ENCODE data around the gene AP3S1. TPM values are rescaled to one million over a fixed set of nuclear protein-coding genes. Genes with fewer than 3 reads are reported as not detected.
"Not testable (repeated sequence)": the region's sequence is repeated elsewhere in the genome, so short reads cannot be mapped to it uniquely, and the experiment has no call there.

The AP3S1 gene
- polyA plus RNA-seq, 10 donors: 99.7 to 168 (median 119) TPM

DNA sequence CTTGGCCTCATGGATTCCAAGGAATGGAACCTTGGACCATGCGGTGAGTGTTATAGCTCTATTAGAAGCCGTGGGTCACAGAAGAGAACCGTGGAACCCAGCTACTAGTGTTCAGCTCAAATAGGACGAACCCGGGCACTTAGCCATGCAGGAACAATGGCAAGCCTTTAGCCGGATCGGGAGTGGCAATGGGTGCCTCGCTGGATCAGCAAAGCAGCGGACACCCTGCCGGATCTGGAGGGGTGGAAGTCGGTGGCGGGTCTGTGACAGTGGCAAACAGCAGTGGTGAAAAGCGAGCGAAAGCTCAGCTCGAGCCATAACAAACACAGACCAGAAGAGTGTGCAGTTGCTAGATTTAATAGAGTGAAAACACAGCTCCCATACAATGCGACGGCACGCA, 22.9 kb upstream of the AP3S1 start:
- DNase-seq: no peak

DNA sequence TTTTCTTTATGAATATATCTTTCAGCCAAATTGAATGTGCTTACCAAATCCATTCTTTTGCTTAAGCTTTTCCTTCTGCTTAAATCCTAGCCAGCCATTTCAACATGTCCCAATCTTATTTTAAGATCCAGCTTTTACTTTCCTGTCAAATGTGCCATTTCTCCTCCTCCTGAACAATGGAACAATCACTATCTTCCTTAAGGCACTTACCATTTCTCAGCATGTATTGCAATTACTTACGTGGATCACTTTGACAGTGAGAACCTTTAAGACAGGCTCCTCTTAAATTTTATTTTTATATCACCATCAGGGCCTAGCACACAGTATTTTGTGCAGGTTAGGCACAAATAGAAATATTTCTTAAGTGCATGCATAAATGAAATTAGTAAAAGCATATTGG, 20.9 kb upstream of the AP3S1 start:
- DNase-seq: no peak

DNA sequence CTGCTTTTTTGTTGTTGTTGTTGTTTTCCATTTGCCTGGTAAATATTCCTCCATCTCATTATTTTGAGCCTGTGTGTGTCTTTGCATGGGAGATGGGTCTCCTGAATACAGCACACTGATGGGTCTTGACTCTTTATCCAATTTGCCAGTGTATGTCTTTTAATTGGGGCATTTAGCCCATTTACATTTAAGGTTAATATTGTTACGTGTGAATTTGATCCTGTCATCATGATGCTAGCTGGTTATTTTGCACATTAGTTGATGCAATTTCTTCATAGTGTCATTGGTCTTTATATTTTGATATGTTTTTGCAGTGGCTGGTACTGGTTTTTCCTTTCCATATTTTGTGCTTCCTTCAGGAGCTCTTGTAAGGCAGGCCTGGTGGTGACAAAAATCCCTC, 16.8 kb upstream of the AP3S1 start:
- not testable (repeated sequence) for DNase-seq

DNA sequence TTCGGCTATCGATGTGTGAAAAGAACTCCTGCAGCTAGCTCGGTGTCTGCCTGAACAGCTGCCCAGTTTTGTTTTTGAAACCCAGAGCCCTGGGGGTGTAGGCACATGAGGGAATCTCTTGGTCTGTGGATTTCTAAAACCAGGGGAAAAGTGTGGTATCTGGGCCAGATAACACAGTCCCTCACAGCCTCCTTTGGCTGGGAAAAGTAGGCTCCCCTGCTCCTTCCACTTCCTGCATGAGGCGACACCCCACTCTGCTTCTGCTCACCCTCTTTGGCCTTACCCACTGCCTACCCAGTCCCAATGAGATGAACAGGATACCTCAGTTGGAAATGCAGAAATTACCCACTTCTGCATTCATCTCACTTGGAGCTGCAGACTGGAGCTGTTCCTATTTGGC, 15.8 kb upstream of the AP3S1 start:
- DNase-seq: no peak

DNA sequence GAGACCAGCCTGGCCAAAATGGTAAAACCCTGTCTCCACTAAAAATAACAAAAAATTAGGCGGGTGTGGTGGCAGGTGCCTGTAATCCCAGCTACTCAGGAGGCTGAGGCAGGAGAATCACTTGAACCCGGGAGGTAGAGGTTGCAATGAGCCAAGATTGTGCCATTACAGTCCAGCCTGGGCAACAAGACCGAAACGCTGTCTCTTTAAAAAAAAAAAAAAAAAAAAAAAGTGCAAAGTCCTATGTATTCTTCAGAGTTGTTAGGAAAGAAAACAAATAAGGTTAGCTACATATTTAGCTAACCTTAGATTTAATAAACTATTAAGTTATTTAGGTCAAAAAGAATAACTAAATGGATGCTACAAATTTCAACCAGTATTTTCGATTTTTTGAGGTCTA, 11.8 kb upstream of the AP3S1 start:
- no peak for DNase-seq

DNA sequence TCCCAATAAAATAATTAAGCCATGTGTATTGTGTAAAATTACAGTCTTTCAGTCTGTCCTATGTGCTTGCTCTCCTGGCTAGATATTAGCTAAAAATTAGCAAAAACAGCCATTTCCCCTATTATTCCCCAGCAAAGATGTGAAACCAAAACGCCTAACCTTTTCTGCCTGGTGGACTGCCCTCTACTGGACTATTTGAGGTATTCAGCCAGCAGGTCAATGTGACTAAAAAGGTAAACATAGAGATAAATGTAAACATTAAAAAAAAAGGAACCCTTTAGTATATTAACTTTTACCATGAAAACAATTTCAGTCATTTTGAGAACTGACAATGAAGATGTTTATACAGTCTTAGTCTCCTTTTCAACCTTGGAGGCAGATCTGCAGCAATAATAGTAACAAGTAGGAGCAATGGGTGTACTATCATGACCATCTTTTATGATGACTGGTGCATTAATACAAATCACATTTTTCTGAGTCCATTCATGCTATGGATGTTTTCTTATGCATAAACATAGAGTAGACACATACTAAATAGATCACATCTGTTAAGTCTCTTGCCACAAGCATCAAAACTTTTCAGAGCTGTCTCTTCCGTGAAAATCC, 10.5 kb upstream of the AP3S1 start:
- peak in 2 of 3 donors; percentile 57 to 65 for DNase-seq

DNA sequence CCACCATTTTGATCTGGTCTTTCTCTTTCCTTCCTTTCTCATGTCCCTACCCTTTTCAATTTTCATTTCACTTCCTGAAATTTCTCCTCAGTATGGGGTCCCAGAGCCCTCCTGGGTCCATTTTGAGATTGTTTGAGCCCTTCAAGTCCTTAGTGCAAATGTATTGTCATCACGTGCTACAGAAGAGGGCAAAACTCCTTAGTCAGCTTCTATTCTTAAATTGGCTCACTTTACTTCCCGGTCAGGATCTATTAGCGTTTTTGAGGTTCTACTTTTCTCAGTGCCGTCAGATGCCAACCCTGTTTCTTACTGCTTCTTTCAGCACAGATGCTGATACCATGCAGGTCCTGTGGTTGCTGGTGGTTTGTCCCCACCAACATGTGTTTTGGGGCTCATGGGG, 6.3 kb upstream of the AP3S1 start:
- DNase-seq: no peak

DNA sequence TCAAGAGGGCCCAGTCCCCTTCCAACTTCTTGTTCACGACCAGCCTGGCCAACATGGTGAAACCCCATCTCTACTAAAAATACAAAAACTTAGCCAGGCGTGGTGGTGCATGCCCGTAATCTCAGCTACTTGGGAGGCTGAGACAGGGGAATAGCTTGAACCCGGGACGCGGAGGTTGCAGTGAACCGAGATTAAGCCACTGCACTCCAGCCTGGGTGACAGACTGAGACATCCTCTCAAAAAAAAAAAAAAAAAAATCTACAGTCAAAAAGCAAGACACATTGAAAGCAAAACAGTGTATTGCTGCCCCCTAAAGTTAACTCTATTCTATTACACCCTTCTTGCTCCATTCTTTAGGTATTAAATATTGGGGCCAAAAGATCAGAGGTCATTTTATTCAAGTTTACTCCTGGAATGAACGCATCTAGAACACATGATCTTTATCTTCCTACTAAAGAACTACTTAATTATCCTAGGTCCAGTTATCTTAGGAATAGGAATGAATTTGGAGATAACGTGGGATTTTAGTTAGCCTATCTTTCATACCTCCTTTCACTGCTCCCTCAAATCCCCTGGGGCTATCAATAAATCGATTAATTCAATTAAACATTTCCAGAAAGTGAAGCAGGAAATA, 2.7 kb upstream of the AP3S1 start:
- peak in 2 of 3 donors; percentile 48 to 73 for DNase-seq

DNA sequence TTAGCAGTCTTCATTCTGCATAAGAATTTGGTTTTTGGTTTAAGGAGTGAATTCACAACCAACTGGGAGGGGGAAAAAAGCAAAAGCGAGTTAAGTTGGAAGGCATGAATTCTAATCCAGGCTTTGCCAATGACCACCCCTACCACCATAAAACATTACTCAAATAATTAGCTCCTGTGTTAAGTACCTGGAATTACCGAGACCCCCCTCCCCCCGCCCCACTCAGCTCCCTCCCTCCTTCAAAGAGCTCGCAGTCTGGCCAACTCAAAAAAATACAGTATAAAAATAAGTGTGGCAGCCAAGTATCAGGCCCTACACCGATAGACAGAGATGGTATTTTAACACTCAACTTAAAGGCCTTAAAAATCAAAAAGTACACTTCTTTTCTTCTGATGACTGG, 862 bp upstream of the AP3S1 start:
- no peak for DNase-seq

DNA sequence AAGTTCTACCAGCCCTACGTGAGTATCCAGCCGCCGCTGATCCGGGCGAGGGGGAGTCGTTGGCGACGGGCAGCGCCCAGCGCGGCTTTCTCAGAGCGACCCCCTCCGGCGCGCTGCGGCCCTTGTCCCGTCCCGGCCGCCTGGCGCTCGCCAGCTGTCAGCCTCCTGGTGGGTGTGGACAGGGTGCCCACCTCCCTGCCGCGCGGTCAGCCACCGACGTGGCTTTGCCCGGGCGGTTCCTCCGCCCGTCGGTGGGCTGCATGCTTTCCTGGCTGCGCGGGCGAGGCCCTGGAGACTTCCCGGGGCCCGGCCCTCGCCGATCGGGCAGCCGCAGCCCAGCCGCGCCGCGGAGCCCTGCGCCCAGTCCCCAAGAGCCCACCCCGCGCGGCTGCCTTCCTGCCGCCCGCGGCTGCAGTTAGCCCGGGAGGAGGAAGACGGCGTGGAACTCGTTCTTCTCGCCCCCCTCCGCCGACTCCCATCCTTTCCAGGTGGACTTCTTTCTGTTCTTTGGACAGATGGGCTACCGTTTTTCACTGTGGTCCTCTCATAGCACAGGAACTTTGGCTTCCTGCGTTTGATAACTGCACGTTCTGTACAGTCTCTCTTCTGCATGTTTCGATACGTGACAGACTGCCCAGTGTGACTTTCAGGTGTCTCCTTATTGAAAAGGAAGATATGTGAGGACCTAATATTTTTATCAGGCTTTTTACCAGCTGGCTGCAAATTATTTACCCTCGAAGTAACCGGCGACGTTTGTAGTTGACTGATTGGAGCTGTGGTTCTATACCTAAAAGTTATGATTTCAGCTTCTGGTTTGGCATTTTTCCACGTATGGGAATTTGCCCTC, 577 bp downstream of the AP3S1 start:
- DNase-seq: peak in 1 of 3 donors; percentile 48

DNA sequence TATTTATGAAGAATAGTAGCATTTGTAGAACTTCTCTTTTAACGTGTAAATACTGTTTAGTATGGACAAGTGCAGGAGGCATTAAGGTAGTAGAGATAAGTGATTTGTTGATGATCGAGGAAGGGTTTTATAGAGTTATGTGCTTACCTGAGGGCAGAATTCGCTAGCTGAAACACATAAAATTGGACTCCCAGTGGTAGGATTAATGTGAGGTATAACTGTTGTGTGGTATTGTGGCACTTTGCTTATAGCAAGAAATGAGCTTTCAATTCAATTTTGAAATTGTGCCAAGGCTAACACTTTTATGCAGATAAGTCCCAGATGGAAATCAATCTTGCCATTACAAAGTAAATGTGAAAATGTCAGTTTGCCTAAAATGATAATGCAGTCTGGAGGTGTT, 1.2 kb downstream of the AP3S1 start:
- peak in 1 of 3 donors; percentile 27 for DNase-seq

DNA sequence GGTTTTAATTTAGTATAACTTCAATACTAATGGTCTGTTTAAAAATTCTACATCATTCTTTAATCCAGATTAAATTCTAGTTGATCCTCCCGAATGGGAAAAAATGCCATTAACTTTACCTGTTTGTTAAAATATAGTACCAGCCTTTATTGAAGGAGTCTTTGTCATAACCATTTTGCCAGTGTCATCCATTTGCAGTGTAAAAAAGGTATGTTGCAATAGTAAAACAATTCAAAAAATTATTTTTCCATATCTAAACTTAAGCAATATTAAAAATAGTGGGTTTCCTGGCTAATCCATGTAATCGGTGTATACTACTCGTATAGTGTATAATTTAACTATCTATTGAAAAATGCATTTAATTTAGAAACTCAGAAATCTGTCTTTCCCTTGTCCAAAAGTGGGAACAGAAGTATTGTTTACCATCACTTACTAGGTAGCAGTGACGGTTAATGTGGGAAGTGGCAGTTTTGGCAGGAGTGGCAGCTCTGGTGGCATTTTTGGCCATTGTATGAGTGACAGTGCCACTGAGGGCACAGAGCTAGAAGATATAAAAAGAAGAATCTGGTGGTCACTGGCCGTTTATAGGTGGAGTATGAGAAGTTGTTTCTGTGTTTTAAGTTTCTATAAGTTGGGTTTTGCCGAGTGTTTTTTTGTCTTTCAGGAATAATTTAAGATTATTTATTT, 1.9 kb downstream of the AP3S1 start:
- DNase-seq: no peak

DNA sequence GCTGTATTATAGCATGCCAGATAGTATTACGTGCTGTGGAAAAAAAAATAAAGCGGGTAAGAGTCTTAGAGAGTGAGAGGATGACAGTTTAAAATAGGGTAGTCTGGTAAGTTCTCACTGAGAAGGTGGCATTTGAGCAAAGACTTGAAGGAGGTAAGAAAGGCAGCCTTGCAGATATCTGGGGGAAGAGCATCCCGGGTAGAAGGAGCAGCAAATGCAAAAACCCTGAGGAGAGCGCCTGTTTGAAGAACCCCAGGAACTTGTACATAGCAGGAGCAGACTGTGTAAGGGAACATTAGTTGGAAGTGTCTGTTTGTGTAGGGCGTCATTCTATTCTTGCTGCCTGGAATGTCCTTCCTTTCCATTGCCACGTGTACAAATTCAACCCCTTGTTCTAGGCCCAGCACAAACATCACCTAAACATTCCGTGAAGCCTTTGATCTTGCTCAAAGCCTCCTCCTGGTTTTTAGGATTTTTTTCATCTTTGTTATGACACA, 2.6 kb downstream of the AP3S1 start:
- no peak for DNase-seq

DNA sequence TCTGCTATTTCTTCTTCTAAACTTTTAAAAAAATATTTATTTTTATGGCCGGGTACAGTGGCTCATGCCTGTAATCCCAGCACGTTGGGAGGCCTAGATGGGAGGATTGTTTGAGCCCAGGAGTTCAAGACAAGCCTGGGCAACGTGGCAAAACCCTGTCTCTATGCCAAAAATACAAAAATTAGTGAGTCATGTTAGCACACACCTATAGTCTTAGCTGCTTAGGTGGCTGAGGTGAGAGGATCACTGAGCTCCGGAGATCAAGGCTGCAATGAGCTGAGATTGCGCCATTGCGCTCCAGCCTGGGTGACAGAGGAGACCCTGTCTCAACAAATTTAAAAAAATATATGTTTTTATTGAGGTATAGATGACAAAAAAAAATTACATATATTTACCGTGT, 5.6 kb downstream of the AP3S1 start:
- no peak for DNase-seq

DNA sequence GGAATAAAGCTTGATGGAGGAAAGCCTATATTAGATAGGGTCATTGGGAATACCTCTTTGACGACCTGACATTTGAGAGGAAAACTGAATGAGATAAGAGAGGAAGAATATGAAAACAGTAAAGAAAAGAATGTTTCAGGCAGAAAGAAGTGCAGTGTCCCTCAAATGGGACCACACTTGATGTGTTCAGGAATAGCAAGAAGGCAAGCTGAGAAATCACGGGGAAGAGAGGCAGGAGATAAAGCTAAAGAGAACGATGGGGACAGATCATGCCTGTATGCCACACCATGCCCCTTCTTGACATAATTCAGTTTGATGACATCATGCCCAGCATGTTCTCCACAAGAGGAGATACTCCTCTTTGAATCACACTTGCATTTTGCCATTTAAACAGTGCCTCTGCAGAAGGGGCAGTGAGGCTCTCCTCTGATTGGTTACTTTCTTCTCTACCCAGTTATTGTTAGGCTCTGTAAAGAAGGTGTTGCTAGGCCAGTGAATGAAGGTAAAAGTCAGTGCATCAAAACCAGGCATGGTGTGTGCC, 7.6 kb downstream of the AP3S1 start:
- no peak for DNase-seq

DNA sequence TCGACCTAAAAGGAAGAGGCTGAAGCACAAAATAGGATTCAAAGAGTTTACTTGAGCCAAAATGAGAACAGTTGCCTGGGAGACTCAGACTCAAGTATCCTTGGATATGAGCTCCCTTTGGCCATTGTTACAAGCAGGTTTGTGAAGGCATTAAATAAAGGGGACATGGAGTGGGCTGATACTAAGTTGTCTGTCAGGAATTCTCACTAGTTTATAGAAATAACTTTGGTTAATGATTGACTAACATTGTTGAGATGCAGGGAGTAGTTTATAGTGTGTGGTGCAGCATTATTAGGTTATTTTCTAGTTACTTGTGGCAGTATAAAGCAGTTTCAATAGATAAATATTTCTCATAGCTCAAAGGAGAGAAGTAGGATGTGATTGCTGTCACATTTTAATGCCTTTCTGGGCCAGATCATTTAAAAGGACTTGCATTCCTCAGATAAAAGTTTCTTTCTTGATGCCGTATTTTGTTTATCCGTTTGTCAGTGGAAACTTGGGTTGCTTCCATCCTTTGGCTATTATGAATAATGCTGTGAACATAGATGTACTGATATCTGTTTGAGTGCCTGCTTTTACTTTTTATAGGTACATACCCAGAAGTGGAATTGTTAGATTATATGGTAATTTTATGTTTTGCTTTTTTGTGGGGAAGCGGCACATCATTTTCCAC, 9.1 kb downstream of the AP3S1 start:
- DNase-seq: peak in 2 of 3 donors; percentile 31 to 44

DNA sequence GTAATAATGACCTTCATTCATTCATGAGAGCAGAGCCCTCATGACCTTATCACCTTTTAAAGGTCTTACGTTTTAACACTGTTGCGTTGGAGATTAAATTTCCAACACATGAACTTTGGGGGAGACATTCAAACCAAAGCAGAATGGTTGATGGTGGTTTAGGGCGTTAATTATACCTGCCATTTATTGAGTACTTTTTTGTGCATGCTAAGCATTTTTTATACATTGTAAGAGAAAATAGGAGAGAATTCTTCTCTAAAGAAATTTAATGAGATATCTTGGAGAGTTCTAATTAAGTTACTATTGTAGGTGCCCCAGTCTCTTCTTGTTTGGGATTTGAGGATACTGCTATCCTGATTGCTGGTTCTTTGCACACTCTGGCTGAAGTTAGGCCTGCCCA, 12.4 kb downstream of the AP3S1 start:
- no peak for DNase-seq

DNA sequence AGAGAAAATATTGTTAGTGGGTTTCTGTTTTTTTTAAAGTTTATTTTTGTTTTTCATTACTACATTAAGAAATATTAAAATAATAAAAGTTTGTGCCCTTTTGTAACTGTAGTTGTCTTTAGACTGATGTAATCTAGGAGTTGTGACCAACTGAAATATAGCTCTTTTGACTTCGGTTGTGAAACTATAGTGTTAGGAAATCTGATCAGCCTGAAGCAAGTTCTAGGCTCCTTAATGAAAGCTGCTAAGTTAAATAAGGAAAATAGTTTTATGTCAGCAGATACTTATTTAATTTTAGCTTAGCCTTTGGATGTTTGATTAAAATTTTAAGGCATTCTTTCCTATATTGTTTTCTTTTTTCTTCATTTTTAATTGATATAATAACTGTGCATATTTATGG, 14.2 kb downstream of the AP3S1 start:
- DNase-seq: no peak

DNA sequence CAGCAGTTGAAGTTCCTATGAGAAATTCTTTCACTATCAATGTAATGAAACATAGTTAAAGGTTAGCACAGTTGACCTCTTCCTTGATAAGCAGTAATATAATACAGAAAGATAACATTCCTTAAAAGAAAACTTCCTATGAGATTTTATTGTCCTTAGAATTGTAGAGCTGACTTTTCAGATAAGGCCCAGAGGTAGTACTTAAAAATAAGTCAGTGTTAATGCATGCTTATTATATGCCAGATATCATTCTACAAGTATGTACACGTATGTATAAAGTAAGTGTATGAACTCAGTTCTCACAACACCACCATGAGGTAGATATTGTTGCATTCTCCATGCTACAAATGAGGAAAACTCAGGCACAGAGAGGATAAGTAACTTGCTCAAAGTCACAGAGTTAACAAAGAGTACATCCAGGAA, 15.3 kb downstream of the AP3S1 start:
- DNase-seq: no peak

DNA sequence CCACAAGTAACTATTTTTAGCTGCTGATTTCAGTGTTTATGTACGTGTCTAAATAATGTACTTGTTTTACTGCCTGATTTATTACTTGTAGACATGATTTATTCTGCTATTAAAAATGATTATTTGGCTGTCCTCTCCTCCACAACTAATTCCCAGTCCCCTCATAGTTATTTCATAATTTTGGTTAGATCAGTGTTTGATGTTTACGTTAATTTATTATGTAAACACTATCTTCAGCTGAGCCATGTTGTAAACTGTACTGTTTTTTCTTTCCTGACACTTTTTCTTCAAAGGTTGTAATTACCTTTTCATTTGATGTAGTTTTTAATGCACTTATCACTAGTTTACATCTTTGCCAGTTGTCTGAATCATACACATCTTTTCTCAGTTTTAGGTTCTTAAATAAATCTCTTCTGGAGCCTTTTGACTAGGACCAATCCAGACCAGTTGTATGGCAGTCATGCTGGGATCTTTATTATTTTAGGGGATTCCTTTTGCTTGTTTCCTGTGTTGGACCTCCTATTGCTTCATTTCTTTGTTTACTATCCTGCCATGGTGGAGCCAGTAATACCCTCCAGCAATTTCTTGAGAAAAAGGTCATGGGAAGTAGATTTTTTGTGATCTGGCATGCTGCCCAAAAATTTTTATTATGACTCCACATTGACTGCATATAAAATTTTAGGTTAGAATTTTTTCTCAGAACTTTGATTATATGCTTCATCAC, 16.1 kb downstream of the AP3S1 start:
- peak in 1 of 3 donors; percentile 27 for DNase-seq

DNA sequence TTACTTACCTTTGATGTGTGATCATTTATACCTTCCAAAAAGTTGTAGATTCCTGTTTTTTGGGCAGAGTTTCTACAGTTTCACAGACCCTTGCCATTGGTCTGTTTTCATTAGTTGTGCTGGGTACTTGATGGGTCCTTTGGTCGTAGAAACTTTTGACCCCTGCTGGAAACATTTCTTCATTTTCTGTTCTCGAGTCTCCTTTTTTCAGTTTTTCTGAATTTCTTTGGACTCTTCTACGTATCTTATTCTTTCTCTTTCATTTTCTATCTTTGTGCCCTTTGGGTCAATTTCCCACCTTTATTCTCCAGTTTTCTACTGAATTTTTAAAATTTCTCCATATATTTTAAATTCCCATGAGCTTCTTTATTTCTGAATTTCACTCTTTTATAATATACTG, 16.7 kb downstream of the AP3S1 start:
- no peak for DNase-seq
